BE2C (cell line): ENCODE data around the gene PMEPA1. TPM values are rescaled to one million over a fixed set of nuclear protein-coding genes. Genes with fewer than 3 reads are reported as not detected.
A peak's percentile ranks its signal among the peaks of the same experiment; 100 is the strongest.

Source experiments
- DNase-seq: peaks from one replicate; pipeline ENCODE4 v3.0.0-alpha.2; 2020
- H3K27me3 ChIP-seq: fragments of 250-450 bp; sonication (Bioruptor Pico); 2 replicates; pipeline ENCODE4 v1.5.1; 2020; ENCODE audit warnings: mild to moderate bottlenecking
- H3K36me3 ChIP-seq: fragments of 250-450 bp; sonication (Bioruptor Pico); 2 replicates; pipeline ENCODE4 v1.5.1; 2020; ENCODE audit warnings: mild to moderate bottlenecking
- H3K4me1 ChIP-seq: fragments of 250-450 bp; sonication (Bioruptor Pico); 2 replicates; pipeline ENCODE4 v1.5.1; 2020
- H3K4me3 ChIP-seq: 2 replicates; pipeline ENCODE4 v1.5.1; 2011; ENCODE audit warnings: low read depth, low read length
- H3K9me3 ChIP-seq: fragments of 250-450 bp; sonication (Bioruptor Pico); 2 replicates; pipeline ENCODE4 v1.5.1; 2020
- CTCF ChIP-seq: IDR thresholded peaks from 2 replicates; pipeline ENCODE4 v1.5.1; 2012; ENCODE audit warnings: mild to moderate bottlenecking, low read depth, low read length
- polyA plus RNA-seq: library from polyadenylated mRNA; unstranded; fragments of >200 nt; gene quantifications from one replicate; pipeline ENCODE4 v1.2.1, GENCODE V29; 2012; ENCODE audit warnings: low read depth, missing spikeins; ENCODE audit not compliant: insufficient read length, insufficient read depth

The PMEPA1 gene
- 6.3 TPM for polyA plus RNA-seq

GRCh38 chr20:57709823-57710799 is at the start of gene PMEPA1:
TSS of gene PMEPA1 (minus strand) at chr20:57710015. CDS start at chr20:57709582, 433 bp downstream.
- TF ChIP-seq CTCF: peak; percentile 10; the same call in 1 of the 2 replicates
- Histone ChIP-seq H3K27me3 (no peaks in the 10 kb centered on the region), H3K9me3 (no peaks in the 10 kb centered on the region), H3K36me3 (peaks cover 4% of the 10 kb centered on the region; the same call in 1 of the 2 replicates), H3K4me3 (peak within 1 kb of the TSS; percentile 94), H3K4me1 (peaks cover 4% of the 10 kb centered on the region; the same call in 1 of the 2 replicates)
- peak; percentile 96 for DNase-seq

DNA sequence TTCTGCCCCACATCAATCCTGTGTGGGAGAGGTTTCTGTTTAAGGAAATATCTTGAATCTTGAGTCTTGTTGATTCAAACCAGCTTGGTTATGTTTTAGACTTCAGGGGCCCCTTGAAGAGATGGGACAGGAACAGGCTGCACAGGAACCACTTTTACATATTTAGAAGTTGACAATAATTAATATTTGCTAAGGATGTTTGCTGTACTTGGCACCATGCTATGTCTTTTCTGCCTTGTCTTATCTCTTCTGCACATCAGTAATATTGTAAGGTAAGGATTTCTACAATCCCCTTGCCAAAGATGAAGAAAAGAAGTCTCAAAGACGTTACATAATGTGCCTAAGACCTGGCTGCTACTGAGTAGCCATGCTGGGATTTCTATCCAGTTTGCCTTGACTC is 48.0 kb upstream of the PMEPA1 start:
- Histone ChIP-seq H3K36me3 (no peaks in the 10 kb centered on the region), H3K4me1 (no peaks in the 10 kb centered on the region; the same call in 1 of the 2 replicates), H3K4me3 (no peak overlapping the region), H3K27me3 (no peaks in the 10 kb centered on the region), H3K9me3 (peaks cover 3% of the 10 kb centered on the region; the same call in 1 of the 2 replicates)
- no peak for DNase-seq
- no peak for TF ChIP-seq CTCF

- Histone ChIP-seq H3K27me3 (no peaks in the 10 kb centered on the region), H3K4me3 (no peak overlapping the region), H3K4me1 (no peaks in the 10 kb centered on the region; the same call in 1 of the 2 replicates), H3K9me3 (peaks cover 3% of the 10 kb centered on the region; the same call in 1 of the 2 replicates), H3K36me3 (no peaks in the 10 kb centered on the region)
- no peak for DNase-seq
- no peak for TF ChIP-seq CTCF
Observed at GRCh38 chr20:57756921-57757320, 47.1 kb upstream of the PMEPA1 start.

GRCh38 chr20:57756213-57756612 is 46.4 kb upstream of the PMEPA1 start:
- no peak for DNase-seq
- Histone ChIP-seq H3K9me3 (peaks cover 3% of the 10 kb centered on the region; the same call in 1 of the 2 replicates), H3K4me3 (no peak overlapping the region), H3K4me1 (no peaks in the 10 kb centered on the region; the same call in 1 of the 2 replicates), H3K36me3 (no peaks in the 10 kb centered on the region), H3K27me3 (no peaks in the 10 kb centered on the region)
- no peak for TF ChIP-seq CTCF

- H3K27me3 ChIP-seq: no peaks in the 10 kb centered on the region
- TF ChIP-seq CTCF: no peak
- no peaks in the 10 kb centered on the region for H3K36me3 ChIP-seq
- no peak overlapping the region for H3K4me3 ChIP-seq
- H3K9me3 ChIP-seq: peaks cover 3% of the 10 kb centered on the region; the same call in 1 of the 2 replicates
- H3K4me1 ChIP-seq: no peaks in the 10 kb centered on the region; the same call in 1 of the 2 replicates
- no peak for DNase-seq
Observed at GRCh38 chr20:57755609-57756008, 45.8 kb upstream of the PMEPA1 start.

DNA sequence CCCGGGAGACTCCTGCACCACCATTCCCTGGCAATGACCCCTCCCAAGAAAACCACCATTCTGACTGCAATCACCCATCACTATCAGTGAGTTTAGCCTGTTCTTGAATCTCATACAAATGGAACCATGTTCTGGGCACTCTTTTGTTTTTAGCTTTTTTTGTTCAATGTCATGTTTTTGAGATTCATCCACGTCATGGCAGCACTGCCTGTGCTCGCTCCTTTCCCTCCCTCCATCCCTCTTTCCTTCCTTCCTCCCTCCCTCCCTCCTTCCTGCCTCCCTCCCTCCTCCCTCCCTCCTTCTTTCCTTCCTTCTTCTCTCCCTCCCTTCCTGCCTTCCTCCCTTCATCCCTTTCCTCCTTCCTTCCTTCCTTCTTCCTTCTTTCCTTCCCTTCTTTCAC is 44.4 kb upstream of the PMEPA1 start:
- no peak for TF ChIP-seq CTCF
- no peak overlapping the region for H3K4me3 ChIP-seq
- peaks cover 3% of the 10 kb centered on the region; the same call in 1 of the 2 replicates for H3K9me3 ChIP-seq
- H3K36me3 ChIP-seq: no peaks in the 10 kb centered on the region
- no peaks in the 10 kb centered on the region for H3K27me3 ChIP-seq
- DNase-seq: no peak
- H3K4me1 ChIP-seq: peaks cover 4% of the 10 kb centered on the region
